Raji (cell line): ENCODE data around the gene NLRP12.

Experiments
- POLR2A ChIP-seq: IDR thresholded peaks from 2 replicates; pipeline ENCODE4 v1.6.1; 2011; ENCODE audit warnings: low read depth, low read length, control low read depth; ENCODE audit not compliant: insufficient read depth

Gene NLRP12

GRCh38 chr19:53847555-53847954 is 23.4 kb upstream of the NLRP12 start:
- TF ChIP-seq POLR2A, result no peak

DNA sequence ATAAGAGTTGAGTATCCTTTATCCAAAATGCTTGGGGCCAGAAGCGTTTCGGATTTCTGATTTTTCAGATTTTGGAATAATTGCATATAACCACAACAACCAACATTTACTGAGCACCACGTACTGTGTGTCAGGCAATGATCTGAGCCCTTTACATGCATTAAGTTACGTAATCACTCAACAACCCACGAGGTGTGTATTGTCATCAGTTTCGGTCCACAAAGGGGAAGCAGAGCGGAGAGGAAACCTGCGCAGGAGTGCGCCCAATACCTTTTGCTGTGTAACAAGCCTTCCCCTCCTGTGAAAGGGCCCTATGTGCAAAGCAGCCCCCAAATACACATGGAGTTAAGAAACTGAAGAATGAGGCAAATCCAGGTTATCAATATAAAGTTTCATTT is 20.7 kb upstream of the NLRP12 start:
- no peak for TF ChIP-seq POLR2A

DNA sequence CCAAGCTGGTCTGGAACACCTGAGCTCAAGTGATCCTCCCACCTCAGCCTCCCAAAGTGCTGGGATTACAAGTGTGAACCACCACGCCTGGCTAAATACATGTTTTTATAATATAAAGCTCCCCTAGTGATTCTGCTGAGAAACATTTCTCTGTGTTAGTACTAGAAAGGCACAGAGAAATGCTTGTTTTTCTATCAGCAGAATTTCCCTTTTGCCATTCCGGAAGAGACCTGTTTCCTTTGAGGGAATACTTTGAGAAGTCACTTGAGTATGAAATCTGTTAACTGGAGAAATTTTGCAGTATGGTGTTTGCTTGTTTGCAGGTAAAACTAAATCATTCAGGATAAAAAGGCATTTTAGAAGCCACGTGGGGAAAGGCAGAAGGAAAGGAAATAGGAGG is 4.4 kb upstream of the NLRP12 start:
- TF ChIP-seq POLR2A, result no peak

DNA sequence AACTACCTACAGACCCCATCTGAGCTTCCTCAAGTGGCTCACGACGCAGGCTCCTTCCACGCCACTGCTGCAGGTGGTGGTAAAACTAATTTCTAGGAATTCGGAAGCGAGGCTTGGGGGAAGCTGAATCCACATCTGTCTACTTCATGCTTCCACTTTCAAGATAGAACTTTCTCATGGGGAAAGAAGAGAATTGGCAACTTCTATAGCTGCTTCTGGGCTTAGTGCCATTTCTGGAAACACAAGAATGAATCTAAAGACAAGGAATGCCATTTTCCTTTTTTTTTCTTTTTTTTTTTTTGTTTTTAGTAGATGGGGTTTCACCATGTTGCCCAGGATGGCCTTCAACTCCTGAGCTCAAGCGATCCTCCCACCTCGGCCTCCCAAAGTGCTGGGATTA is 2.8 kb upstream of the NLRP12 start:
- no peak for TF ChIP-seq POLR2A

- TF ChIP-seq POLR2A, result no peak
Observed at GRCh38 chr19:53823380-53824120, 564 bp downstream of the NLRP12 start.

- no peak for TF ChIP-seq POLR2A
Observed at GRCh38 chr19:53819861-53820260, 4.3 kb downstream of the NLRP12 start.

DNA sequence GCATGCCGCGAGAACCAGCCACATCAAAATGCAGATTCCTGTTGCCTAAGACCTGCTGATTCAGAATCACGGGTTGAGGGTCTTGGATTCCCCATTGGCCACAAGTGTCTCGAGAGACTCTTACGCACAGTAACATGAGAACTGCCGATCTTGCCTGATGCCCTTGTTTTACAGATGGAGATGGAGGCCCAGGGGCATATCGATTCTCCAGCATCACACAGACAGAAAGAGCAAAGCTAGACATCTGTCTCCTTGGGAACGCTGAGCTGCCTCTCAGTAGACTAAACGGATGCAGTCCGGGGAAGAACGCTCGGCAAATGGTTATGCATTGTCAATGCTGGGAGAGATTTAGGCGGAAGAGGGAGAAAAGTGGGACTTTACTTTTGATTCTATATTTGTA is 5.4 kb downstream of the NLRP12 start:
- TF ChIP-seq POLR2A, result no peak

DNA sequence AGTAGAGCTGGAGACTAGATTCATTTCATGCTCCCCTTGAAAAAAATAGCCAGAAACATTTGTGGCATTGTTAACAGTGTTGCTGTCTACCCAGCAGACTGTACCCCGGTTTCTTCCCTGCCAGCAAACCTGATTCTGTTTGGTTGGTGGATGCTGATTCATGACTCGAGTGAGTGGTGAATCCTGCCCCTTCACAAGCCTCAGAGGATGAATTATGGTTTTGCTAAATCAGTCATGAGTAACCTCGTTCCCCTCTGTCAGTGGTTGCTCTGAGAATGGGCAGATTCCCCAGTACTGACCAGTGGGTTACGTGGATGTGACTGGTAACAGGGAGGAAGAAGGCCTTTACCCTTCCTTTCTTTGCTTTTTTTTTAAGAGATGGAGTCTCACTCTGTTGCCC is 10.1 kb downstream of the NLRP12 start:
- no peak for TF ChIP-seq POLR2A

GRCh38 chr19:53812335-53812734 is 11.8 kb downstream of the NLRP12 start:
- no peak for TF ChIP-seq POLR2A

DNA sequence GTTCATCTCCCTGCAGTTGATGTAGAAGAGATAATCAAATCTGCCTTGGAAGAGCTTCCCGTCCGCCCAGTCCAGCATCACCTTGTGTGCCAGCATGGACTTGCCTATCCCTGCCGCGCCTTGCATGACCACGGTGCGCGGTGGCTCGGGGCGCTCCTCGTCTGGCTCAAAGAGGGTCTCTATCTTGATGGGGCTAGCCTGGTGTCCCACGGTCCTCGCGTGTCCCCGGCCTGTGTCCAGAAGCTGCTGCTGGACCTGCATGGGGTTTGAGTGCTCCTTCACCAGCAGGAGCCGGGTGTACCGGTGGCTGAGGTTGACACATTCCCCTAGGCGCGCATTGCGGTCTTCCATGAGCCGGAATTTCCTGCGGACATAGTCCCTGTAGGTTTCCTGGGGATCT is 13.2 kb downstream of the NLRP12 start:
- TF ChIP-seq POLR2A, result no peak

GRCh38 chr19:53810187-53810546 is 13.9 kb downstream of the NLRP12 start:
- no peak for TF ChIP-seq POLR2A

DNA sequence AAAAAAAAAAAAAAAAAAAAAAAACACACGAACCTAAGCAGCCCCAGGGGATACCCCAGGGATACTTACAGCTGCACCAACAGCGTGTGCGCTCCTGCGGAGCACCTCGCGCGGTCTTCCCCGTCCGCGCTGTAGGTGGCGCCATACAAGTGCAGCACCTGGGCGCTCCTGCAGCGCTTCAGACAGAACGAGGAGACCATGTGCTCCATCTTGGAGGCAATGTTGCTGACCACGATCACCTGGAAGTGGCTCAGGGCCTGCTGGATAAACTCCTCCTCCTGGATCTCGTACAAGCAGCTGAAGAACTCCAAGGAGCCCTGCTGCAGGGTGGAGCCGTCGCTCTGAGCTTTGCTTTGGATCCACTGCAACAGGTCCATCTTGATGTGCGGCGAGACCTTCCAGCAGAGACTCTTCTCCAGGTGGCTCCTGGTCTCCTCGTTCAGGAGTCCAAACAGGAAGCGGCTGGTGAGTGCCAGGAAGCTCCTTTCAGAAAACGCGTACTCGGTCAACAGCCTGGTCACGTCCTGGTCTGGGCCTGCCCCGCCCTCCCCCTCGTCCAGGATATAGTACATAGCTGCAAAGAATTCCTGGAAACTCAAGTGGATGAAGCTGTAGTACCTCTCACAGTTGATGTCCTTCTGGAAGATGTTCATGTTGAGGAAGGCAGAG is 14.5 kb downstream of the NLRP12 start:
- no peak for TF ChIP-seq POLR2A

DNA sequence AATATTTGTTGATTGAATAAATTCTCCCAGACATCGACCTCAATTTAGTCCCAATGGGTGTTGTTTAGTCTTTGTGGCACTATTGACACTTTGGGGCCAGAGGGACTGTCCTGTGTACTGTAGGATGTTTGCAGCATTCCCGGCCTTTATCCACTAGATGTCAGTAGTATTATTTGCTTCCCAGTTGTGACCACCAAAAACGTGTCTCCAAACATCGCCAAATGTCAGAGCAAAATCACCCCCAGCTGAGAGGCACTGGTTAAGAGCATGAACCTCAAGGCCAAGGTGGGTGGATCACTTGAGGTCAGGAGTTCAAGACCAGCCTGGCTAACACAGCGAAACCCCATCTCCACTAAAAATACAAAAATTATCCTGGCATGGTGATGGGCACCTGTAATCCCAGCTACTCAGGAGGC is 15.4 kb downstream of the NLRP12 start:
- TF ChIP-seq POLR2A, result no peak

DNA sequence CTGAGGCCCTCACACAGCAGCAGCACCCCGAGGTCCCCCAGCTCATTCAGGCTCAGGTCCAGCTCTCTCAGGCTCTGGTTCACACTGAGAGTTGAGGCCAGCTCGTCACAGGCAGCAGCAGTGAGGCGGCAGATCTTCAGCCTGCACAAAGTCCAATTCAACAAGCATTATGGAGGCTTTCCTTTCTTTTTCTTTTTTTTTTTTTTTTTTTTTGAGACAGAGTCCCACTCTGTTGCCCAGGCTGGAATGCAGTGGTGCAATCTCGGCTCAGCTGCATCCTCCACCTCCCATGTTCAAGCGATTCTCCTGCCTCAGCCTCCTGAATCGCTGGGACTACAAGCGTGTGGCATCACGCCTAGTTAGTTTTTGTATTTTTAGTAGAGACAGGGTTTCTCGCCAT is 22.9 kb downstream of the NLRP12 start:
- no peak for TF ChIP-seq POLR2A

DNA sequence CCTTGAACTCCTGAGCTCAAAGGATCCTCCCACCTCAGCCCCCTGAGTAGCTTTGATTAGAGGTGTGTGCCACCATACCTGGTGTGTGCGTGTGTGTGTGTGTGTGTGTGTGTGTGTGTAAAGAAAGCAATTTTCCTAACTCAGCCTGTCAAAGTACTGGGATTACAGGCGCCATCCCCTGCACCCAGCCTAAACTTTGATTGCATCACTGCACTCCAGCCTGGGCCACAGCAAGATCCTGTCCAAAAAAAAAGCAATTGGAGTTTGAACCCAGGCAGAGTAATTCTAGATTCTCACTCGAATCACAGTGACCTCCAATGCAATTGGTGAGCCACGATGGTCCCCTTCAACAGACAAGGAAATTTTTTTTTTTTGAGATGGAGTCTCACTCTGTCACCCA is 29.1 kb downstream of the NLRP12 start:
- TF ChIP-seq POLR2A, result no peak

DNA sequence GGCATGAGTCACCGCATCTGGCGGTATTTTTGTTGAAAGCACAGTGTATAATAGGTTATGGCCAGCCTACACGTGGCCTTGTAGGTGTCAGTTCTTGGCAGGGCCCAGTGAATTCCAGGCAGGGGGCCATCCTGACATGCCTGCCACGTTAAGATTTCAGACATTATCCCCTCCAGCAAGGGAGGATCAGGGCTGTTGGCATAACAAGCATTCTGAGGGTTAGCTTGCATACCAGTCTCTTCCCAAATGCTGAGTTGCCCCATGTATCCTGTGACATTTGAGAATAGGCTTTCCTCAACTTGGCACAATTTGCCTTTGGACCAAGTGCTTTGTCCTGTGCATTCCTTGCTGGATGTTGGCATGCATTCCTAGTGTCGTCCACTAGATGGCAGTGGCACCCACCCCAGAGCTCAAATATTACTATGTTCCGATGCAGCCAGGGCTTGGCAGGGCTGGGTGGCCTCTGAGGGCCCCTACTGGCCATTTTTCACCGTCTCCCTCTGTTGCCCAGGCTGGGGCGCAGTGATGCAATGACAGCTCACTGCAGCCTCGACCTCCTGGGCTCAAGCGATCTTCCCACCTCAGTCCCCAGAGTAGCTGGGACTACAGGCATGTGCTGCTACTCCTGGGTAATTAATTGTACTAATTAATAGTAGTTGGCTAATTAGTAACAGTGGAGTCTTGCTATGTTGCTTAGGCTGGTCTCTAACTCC is 31.2 kb downstream of the NLRP12 start:
- TF ChIP-seq POLR2A, result no peak
